GM21528 (cell line): ENCODE data around the gene DNAH1.

Experiments
- ATAC-seq: cut with Tn5 transposase; IDR thresholded peaks from one replicate; pipeline ENCODE4 v1.9.1; 2021; ENCODE audit warnings: mild to moderate bottlenecking, moderate library complexity; ENCODE audit not compliant: unreplicated experiment, low FRiP score

DNAH1 gene

DNA sequence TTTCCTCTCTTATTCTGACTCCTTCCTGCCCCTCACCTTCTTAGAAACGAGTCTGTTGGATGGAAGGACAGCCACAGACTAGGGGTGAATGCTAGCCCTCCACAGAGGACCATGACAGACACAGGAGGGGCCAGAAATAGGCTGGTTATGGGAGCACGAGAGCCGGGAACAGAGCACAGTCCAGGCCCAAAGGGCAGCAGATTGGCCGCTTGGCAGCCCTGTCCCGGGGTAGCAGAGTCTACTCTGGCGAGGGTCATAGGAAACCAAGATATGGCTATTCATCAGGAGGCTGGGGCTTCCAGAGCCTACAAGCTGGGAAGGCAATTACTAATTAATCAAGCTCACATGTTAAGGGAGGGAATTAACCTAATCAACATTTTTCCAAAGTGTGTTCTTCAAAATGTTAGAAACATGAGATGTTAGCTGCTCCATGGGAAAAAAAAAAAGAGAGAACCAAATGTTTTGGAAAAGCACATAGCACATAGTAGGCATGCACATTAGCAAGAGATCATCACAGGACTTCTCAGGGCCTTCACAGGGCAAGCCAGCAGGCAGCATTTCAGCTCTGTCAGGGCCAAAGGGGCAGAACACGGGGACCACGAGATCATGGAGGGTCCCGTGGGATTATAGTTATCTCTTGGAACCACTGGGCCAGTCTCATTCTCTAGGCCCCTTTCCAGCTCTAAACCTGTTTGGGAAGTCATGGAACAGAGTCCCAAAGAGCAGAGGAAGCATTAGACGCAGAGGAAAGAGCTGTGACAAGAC, 115.5 kb downstream of the DNAH1 start:
- no peak for ATAC-seq

DNA sequence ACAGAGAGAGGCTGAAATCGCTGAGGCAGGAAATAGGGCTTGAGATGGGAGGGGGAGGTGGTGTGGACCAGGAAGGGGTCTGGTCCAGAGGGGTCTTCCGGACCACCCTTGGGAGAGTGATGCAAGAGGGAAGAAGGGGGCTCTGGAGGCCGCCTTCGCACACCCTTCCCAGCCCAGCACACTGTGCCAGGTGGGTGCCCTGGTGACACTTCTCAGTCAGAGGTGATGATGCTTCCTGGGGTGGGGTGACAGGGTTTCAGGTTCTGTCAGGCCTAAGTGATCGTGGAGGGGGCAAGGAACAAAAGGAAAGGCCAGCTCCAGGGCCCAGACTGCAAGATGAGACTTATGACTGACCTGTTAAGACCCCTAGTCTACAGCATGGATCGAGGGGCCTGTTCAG, 116.1 kb downstream of the DNAH1 start:
- ATAC-seq, result no peak

DNA sequence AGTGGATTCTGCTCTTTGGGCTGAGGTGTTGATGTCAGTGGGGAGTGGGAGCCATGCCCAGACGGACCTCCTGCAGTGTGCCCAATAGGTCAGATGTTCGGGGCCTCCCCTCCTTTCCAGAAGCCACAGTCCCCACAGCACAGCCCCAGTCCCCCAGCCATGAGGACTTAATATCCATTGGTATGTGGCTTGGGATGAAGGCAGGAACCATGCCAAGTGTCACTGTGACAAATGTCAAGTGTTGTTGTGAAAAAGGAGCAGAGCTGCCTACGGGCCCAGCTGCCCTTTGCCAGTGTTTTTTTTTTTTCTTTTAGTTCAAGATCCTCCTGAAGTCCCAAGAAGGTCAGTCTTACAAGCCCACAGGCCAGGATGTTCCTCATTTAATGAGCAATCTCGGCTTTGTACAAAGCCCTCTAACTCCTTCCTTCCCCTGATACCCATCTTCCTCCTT, 116.6 kb downstream of the DNAH1 start:
- no peak for ATAC-seq

DNA sequence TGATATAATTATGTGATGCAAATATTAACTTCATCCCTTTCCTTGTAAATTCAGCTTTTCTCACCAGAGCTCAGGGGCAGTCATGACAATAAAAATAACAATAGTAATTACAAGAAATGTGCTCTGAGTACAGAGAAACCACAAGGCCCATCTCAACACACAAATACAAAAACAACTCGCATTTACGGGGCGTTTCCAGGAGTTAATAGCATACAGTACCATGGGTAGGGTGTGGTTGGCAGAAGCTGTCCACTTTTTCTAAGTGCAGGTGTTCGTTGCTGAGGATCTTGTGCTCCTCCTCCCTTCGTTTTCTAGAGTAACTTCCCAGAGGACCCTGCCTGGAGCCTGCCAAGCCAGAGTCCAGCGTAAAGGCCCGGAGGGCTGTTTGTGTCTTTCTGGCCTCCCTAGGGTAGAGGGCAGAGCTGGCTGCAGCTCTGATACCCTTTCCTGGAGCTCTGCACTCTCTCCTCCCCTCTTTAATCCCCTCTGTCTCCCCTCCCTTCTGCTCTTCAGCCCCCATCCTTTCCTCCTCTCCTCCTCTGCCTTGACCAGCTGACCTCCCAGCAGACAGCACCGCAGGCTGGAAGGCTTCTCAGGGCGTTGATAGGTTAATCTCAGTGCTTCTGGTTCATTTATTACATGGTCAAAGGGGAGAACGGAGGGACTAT, 117.3 kb downstream of the DNAH1 start:
- no peak for ATAC-seq

DNA sequence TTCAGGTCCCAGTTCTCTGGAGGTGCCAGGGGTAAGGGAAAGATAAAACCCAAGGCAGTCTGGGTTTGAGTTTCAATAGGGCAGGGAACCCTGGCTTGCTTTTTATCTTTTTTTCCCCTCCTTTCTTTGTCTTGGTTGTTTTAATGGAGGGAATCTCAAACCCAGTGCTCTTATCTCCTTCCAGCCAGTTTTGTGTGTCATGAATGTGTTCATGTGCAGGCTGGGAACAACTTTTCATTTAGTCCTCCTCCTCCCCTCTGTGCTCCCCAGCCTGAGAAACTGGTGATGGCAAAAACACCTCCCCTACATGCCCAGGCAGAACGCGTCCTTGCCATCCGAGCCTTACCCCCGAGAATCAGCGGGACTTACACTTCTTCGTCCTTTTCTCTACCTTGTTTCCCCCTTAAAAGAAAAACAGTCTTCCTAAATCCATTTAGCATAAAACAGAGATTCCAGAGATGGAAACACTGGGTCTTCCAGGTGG, 117.9 kb downstream of the DNAH1 start:
- no peak for ATAC-seq

DNA sequence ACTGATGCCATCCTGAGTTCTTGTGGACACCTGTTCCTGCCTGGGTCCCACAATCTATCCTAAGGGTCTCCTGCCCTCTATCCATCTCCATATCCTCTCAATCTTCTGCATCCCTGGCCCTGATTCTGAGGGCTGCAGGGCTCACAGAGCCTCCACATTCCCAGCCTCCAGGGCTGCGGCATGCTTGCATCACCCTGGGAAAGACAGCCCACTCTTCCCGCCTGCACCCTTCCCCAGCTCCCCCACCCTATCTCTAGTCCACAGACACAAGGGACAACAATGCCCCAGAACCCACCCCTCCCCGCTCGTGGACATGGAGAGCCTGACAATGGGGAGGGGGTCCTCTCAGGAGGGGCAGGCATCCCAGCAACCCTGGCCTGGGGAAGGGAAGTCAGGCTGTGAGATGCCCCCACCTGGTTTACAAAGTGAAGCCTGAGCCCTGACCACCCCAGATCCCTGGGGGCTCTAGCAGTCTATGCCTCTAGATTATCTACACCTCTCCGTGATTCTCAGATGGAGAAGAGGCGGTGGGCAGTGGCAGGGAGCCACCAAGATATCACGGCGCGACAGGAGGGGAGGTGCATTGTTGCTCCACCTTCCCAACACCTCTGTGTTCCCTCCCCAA, 118.5 kb downstream of the DNAH1 start:
- no peak for ATAC-seq

DNA sequence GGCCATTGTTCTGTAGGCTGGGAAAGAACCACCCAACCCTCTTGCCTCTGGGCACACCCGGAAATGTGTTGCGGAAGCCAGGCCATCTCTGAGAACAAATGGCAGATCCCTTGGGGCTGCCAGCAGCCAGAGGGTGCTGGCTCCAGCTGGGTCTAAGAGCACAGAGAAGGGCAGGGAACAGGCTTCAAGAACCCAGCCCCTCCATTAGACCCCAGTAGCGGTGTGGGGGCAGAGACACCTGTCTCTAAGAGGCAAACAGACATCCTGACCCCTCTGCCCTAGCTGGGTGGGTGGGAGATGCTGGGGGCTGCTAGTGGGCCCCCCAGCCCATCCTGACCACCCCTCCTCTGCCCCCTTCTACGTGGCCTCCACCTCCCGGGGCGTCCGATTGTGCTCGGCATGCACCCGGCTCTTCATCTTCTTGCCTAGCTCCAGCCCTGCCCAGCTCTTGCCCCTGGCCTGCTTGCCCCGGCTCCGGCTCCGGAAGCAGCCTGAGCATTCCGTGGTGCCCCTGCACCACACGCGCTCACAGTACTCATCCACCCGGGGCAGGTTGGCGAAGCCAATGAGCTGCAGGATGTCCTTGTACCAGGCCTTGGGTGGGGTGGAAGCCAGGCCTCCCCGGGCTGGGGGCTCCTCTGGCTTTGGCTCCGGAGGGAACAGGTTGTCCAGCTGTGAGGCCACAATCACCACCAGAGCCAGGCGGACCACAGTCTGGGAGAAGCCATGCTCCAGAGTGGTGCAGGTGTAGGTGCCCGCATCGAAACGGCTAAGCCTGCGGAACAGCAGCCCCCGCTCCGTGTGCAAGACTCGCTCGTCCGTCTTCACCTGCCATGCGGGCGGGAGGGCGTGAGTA, 119.4 kb downstream of the DNAH1 start:
- no peak for ATAC-seq

DNA sequence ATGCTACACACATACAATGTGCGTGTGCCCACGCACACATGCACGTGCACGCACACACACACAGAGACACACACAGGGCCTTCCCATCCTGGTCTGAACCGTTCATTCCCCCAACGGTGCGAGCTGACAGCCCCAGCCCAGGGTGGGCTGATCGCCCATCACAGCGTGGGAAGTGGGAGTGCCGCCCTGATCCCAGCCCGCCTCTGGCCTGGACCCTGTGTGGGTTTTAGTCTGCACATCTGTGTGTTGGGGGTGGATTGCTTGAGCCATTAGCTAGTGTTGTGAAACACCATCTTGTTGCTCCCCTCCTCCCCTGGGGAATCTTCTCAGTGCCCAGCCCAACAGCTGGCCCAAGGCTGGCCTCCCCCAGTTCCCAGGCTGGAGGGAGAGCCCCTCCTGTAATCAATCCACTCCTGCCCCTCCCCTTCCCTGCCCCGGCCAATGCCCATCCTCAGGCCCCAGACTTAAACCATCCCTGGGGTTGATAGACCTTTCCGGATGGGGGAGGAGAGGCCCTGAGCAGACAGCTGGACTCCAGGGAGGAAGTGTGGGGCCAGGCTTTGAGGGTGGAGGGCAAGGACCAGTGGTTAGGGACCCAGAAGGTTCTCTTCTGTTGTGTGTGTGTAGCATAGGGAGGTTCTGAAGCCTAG, 120.5 kb downstream of the DNAH1 start:
- ATAC-seq, result no peak

DNA sequence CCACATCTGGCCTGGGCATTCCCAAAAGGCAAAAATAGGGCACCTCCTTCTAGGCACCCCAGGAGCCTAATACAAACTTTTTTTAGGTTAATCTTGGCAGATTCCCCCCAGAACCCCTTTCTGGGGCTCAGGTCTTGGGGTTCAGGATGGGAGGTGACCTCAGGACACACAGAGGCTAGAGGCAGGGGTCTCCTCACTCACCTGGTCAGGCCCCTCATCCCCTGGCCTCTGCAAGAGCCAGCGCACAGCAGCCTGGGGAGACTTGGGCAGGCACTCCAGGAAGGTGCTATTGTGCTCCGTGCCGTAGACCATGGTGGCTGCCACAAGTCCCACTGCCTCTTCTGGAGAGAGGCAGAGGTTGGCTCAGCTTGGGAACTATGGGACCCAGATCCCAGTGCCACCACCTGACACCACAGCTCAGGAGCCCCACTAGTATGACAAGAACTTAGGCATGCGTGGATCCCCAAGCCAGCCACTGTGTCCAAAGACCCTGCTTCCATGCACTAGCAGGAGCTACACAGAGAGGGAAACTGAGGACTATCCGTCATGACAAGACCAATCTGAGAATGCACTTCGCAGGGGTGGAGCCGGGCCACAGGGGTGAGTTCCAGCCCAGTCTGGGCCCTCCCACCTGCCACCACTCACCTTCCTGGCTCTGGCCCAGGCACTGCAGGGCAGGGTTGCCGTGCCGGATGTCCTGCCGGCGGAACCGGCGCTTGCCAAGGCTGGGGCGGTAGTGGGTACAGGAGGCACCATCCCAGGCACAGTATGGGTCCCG, 121.4 kb downstream of the DNAH1 start:
- no peak for ATAC-seq

DNA sequence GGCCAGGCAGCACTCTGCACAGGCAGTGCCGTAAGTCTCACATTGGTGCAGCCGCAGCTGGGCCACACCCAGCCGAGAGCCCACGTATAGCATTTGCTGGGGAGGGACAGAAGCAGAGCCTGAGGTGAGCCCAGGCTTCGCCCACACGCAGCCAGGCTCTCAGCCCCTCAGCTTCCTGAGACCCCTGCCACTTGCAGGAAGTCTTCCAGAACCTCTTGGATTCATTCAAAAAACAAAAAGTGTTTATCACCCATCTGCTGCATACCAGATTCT, 121.9 kb downstream of the DNAH1 start:
- ATAC-seq, result no peak

DNA sequence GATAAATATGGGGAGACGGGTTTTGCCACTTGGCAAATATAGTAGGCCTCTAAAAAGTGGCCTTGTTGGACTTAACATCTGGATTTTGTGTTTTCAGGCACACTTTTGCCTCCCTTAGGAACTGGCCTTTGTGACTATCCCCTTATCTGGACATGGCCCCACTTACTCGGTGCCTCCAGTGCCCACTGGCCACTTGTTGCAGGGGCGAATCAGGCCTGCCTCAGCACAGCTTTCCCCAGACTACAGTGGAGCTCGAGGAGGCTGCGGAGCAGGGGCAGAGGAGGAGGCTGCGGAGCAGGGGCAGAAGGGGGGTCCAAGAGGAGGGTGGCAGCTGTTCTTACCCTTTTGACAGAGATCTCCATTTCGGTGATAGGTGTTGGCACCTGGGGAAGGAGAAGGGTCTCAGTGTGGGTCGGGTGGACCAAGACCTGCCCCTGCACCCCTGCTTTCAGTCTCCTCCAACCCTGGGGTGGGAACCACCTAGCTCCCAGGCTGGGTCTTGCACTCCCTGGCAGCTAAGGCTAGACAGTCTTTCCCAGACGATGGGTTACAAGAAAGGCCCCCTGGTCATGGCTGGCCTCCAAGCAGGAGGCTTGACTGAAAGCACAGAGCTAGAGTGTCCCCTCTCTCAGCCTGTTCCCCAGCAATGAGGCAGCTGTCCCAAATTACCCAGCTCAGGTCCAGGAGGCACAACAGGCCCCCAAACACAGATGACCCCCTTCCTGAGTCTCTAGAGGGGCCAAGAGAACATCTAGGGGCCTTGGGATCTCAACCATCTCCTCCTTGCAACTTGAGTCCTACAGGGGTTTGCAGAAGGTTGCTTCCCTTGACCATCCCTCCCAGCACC, 122.7 kb downstream of the DNAH1 start:
- ATAC-seq, result no peak

DNA sequence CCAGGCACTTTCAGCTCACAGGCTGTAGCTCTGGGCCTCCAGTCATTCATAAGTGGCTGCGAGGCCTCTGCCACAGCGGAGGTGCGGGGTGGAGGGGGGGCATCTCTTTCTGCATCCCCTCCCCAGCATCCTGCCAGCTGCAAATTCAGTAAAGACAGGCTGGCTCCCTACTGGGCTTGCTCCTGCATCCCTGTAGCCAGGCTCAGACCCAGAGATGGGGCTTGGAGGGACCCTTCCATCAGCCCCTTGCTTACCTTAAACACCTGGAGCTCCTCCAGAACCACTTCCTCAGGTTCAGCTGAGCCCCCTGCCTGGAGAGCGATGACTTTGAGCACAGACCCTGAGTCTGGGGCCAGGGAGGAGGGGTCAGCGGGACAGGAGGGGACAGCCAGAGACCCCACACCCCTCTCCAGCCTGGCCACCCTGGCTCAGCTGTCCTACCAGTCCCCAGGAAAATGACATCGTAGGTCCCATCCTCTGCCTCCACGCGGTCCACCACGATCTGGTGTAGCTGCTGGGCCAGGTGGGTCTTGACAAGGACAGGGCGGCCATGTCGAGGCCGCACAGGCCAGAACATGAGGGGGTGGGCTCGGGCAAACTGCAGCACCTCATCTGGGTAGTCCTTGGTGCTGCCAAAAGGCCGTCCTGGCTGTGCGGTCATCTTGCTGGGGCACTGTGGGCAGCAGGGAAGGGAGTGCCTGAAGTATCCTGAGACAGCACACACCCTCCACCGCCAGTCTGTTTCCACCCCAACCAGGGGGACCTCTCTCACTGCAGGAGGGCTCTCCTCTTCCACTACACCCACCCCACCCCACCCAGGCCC, 123.5 kb downstream of the DNAH1 start:
- no peak for ATAC-seq

DNA sequence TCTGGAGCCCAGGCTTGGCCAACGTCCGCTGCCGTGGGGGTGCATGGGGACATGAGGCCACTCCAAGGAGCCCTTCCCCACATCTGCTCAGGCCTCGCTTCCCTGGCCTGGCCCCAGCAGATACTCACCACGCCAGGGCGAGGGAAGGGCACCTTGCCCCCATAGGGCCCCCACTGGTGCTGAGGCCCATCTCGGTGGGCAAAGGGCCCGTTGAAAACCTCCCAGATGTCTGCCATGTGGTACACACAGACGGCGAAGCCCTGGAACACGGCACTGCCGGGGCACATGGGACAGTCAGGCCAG, 124.1 kb downstream of the DNAH1 start:
- ATAC-seq, result no peak

DNA sequence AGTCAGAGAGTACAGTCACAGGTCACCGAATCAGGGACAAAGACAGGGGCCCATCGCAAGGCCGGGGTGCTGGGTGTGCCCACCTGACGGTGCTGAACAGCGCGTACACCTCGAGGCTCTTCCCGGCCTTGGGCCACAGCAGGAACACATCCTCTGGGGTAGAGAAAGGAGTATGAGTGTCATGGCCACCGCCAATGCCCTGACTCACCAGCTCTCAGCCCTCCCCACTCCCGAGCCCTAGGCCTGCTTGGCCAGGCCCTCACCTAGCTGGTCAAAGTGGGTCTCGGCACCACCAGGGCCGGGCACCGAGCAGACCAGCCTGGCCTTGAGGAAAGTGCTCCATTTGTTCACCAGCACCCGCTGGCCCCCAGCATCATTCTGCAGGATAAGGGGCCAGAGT, 124.6 kb downstream of the DNAH1 start:
- ATAC-seq, result no peak

DNA sequence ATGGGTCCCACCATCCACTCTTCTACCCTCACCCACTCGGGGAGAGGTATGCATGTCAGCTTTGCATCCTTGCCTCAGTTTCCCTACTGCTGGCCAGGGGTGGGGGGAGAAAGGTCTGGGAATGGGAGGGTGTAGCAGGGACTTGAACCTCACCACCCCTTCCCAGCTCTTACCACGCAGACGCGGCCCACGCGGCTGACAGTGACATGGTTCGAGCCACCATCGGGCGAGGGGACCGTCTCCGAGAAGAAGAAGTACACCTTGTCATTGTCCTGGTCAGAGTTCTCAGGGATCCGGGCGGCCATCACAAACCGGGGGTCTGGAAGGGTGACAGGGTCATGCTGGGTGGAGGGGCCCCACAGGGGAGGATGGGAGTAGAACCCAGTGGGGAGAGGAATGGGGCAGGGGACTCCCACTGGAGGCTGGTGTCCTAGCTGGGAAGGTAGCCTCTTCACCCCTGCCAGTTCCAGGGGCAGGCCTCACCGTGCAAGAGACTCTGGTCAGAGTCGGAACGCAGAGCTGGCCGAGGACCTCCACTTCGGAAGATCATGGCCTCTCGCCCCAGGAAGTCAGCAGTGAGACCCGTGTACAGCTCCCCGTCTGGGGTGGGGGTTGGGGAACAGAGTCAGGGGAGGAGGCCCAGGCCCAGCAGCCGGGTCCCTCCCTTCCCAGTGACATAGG, 125.1 kb downstream of the DNAH1 start:
- no peak for ATAC-seq

DNA sequence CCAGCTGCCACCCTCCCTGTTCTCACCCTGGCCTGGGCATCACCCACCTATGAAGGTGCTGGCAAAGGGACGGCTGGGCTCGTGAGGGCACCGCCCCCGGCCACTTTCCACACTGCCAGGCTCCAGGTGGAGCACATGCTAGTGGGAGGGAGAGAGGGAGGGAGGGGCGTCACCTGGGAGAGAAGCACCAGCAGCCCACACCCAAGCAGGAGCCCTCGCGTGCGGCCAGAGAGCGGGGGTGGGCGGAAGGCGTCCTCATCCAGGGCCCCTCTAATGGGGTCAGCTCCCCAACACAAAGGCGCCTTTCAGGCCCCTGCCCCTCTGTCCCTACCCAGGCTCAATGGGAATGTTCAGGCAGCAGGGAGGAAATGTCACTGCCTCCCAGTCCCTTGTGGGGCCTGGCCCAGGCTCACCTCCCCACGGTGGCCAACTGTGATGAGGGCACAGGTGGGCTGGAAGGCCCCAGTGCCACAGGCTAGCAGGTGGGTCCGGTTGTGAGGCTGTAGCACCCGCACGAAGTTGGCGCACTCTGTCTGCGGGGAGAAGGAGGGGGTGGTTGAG, 125.7 kb downstream of the DNAH1 start:
- ATAC-seq, result no peak
